GM19455 (cell line): ENCODE measurements around the gene RAB7B.
"Not testable (repeated sequence)": the region's sequence is repeated elsewhere in the genome, so short reads cannot be mapped to it uniquely, and the experiment has no call there.

Source experiments
- ATAC-seq: cut with Tn5 transposase; IDR thresholded peaks from one replicate; pipeline ENCODE4 v1.9.1; 2021; ENCODE audit not compliant: unreplicated experiment

Gene RAB7B, protein sequence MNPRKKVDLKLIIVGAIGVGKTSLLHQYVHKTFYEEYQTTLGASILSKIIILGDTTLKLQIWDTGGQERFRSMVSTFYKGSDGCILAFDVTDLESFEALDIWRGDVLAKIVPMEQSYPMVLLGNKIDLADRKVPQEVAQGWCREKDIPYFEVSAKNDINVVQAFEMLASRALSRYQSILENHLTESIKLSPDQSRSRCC

DNA sequence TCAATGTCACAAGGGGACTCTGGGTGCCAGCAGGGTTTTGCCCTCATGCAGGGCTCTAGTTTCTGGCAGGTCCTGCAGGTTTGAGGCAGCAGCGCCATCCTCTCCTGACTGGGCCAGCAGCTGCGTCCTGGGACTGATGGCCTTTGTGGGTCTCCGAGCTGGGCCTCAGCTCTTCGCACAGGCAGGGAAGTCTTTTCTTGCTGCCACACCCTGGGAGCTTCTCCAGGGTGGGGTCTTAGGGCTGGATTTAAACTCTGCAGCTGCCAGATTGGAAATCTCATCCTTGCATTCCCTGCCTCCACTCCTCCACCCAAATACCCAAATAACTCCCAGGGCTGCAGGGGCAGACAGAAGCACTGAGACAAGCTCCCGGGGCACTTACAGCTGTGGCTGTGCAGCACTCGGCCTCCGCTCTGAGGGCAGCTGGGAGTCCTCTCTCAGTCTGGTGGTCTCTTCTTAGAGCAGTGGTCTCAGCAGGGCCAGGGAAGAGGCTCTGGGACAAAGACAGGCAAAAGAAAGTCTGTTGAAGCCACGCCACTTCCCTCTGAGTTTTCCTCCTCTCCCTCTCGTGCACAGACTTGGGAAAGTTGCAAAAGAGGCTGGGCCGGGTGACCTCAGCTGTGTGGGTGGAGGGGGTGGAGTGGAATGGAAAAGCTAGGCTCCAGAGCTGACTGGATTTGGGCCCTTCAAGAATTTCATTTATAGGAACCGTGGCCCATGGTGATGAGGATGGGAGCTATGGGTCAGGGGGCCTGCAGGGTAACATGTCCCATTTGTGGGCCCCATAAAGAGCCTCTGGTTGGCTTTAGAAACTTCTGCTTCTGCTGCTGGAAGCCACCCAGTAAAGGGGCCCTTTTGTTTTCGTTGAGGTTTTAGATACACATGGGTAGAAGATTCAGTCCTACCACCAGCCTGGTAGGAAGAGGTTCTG, at the start of gene RAB7B:
TSS of gene RAB7B (minus strand) at position 525 of the 931 bp plus-strand sequence. CDS start 9,260 bp downstream, outside the sequence.
- no peak for ATAC-seq

DNA sequence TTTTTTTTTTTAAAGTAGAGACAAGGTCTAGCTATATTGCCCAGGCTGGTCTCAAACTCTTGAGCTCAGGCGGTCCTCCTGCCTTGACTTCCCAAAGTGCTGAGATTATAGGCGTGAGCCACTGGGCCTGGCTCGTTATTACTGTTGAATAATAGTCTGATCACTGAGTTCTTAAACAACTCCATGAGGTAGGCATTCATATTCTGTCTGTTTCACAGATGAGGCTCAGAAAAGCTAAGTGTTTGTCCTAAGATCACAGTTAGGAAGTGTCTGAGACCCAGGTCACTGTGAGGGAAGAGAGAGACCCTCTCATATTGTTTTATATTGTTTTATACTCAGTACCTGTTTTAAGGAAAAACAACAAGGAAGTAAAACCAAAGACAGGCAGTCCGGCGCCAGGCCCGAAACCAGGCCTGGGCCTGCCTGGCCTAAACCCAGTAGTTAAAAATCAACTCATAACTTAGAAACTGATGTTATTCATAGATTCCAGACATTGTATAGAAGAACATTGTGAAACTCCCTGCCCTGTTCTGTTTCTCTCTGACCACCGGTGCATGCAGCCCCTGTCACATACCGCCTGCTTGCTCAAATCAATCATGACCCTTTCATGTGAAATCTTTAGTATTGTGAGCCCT, 49.2 kb upstream of the RAB7B start:
- ATAC-seq, result not testable (repeated sequence)

DNA sequence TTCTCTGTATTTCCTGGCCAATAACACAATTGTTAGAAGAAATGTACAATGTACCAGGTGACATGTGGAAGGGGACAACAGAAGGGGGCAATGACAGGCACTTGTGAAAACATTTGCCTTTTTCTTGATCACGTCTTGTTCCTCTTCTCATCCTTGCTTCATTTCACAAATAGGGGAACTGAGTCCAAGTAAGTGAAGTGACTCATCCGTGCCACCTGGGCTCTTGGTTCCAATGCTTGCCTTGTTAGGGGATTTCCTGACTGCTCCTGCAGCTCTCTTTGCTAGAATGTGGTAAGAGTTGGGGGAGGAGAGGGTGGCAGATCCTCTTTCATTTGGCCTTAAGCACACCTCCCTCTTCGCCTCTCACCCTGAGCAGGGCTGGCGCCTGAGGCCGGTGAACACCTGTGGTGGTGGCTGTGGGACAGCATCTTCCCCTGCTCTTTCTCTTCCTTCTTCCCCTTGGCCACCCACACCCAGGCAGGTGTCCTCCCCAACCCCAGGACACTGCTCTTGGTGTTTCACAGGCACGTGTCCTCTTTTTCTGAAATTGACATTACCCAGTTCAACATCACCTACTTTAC, 47.5 kb upstream of the RAB7B start:
- ATAC-seq, result peak; percentile 80

DNA sequence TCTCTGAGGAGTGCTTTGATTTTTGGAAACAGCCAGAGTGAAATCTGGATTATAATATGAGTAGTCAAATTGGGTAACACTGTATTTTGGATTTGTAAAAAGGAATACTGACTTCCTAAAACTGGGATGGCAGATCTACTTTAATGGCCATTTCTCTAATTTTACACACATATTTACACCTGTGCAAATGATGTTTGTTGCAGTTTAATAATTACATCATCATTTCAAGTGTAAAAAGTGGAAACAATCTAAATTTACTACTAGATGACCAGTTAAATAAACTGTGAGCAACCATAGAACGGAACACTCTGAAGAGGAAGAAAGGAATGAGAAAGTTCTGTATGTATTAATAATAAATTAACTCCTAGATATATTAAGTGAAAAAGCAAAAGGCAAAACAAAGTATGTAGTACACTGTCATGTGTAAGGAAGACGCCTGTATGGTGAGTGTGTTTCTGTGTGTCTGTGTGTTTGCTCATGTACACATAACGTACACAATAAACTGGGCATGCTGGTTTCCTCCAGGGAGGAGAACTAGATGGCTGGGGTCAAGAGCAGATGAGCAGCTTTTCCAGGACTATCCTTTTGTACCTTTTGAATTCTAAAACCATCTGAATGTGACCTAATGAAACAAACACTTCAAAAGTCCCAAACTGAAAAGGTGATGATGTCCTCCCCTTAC, 46.9 kb upstream of the RAB7B start:
- no peak for ATAC-seq

DNA sequence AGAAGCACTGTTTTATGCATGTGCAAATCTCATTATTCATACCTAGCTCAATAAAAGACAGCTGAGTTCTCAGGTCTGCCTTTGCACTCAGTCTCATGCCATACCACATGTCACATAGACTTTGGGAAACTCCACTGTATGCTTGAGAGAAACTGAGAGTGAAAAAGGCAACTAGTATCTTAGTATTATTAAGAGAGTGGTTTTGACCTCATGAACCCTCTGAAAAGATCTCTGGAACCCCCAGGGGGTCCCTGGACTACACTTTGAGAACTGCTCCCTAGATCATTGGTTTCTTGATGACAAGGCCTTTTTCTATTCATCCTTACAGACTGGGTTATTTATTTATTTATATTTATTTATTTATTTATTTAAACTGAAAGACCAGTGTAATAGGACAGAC, 46.1 kb upstream of the RAB7B start:
- ATAC-seq, result peak; percentile 41

DNA sequence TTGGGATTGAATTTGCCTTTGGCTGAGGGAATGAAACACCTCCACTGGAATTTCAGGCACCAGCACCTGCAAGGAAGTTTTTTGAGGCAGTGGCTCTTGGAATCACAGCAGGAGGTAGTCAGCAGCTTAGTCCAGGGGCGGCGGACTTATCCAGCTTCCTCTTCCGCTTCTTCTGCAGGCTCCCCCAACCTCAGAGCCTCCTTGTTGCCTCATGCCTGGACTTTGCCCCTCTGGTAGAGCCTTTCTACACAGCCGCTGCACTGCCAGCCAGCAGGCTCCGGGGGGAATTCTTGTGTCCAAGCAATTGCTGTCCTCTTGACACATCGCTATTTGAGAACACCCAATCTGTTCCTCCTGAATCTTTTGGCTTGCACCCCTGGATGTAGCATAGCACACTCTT, 45.4 kb upstream of the RAB7B start:
- no peak for ATAC-seq

DNA sequence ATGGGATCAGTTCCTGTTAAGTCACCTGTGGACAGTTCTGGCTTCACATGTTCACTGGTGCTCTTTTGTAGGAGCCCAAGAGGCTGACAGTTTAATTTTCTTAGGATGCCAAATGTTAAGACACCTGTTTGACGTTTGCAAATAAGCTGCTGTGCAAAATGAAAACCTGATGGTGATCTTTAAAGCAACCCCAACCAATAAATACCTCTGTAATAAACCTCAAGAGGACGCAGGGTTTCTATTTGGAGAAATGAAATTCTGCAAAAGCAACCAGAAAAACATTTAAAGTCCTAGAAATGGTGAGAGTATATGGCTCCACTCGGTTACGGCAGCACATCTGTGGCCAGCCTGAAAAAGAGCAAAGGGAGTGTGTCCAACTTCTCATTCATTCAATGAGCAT, 44.1 kb upstream of the RAB7B start:
- no peak for ATAC-seq

DNA sequence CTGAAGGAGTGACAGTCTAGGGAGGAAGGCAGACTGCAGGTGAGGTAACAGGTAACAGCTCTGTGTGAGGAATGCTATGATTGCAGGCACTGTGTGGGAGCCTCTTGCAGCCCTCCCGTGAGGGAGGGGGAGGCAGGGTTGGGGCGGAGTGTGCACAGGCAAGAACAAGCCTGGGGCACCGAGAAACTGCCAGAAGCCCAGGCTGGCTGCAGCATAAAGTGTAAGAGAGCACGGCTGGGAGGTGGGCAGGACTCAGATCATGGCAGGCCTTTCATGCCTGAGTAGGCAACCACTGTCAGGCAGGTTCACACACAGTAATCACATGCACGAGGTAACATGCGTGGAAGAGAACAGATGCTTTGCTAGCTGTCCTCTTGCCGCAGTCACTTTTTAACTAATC, 38.4 kb upstream of the RAB7B start:
- ATAC-seq, result no peak

DNA sequence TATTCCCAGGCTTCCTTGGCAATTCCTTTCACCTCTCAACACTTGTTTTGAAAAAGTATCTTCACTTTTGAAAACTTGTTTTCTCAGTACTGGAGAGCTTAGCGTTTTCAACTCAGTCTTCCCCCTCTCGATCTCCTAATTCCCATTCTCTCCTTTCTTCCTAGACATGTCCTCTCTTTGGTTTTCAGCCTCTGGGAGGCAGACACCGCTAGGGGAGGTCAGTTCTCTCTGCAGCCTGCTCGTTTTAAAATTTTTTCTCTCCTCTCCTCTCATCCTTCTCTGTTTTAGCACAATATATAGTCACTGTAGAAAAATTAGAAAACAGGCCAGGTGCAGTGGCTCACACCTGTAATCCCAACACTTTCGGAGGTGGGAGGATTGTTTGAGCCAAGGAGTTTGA, 37.1 kb upstream of the RAB7B start:
- no peak for ATAC-seq

DNA sequence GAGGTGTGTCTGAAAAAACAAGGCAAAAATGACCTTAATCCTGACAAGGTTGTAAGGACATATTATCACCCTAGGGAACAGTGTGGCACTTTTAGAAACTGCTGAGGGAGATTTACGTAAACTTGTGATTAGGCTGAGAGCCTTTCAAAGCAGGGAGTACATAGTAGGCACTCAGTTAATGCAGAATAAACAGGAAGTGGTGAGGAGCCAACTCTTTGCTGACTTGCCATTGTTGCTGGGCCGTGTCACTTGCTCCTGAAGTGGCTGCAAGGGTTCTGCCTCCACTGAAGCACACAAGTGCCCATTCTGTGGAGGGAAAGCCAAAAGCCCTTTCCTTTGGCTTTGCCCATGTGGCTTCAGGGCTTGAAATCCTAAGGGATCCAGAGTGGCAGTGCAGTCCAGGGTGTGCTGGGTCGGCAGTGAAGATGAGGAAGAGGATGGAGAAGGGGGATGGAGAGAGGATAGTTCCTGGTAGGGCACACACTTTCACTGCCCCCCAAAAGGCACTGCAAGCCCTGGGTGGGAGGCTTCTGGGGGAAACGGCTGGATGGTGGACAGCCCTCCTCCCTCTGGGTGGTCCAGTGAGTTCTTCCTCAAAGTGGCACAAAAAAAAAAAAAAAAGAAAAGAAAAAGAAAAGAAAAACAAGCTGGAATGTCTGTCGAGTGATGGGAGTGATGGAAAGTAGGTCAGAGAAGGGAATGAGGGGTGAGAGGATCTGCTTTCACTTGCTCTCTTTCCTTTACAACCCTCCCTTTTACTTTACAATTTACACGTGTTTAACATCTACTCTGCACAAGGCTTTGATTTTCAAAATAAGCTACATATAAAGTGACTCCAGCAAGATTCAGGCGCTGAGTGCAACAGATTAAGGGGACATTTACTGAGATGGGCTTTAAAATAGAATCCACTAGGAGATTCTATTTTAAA, 36.1 kb upstream of the RAB7B start:
- ATAC-seq, result no peak

DNA sequence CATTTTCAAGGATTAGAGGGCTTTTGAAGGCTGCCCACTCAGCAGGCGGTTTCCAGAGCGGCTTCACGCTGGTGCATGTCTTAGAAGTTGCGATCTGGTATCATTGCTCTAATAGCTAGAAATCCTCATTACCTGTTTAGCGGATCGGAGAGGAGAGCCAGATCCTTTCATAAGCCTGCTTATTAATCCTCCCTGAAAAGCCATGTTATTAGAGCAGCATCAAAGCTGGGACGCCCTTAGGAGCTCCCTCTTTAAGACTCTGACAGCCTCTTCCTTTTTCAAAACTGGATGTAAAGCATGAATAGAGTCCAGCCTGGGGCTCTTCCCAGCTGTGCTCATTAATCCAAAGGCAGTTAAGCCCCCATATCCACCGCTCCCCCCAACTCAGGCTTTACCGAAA, 34.4 kb upstream of the RAB7B start:
- no peak for ATAC-seq

DNA sequence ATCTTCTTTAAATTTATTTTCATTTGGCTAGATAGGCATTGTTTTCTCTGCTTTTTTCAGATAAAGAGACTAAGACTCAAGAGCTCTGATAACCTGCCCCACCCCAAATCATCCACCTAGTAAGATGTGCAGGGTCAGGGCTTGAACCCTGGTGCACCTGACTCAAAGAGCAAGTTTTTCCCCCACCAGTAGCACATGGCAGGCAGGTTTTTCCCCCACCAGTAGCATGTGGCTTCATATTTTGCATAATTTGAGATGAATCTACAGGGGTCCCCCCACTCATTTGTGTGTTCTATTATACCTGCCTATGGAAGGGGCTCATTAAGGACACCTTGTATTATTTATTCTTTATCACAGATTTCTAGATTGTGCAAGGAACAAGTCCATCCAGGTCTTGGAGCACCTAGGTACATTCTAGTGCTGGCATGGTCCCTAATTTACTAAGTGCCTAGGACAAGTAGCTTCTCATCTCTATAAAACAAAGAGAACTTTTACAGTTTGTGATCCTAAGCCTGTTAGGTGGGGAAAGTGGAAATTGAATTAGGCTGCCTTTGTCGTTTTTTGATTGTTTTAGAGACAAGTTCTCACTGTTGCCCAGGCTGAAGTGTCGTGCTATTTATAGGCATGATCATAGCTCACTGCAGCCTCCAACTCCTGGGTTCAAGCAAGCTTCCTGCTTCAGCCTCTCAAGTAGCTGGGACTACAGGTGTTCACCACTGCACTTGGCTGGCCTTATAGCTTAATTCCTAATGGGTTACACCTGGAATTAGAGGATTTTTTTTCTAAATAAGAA, 33.7 kb upstream of the RAB7B start:
- no peak for ATAC-seq

DNA sequence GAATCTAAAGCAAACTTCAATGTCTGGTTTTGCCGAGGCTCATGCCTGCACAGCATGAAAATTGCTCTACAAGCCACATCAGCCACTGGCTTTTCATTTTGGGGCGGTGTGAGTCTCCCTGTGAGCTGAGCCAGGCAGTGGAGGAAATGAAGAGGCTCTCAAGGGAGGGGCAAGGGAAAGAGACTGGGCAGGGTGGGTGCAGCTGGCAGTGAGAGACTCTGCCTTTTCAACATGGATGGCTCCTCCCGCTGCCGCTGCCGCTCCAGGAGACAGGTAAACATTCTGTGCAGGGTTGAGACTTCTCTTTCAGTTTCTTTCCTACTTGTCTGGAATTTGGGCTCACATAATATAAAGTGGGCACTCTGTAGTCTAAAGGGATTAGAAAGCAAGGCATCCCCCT, 31.8 kb upstream of the RAB7B start:
- no peak for ATAC-seq

DNA sequence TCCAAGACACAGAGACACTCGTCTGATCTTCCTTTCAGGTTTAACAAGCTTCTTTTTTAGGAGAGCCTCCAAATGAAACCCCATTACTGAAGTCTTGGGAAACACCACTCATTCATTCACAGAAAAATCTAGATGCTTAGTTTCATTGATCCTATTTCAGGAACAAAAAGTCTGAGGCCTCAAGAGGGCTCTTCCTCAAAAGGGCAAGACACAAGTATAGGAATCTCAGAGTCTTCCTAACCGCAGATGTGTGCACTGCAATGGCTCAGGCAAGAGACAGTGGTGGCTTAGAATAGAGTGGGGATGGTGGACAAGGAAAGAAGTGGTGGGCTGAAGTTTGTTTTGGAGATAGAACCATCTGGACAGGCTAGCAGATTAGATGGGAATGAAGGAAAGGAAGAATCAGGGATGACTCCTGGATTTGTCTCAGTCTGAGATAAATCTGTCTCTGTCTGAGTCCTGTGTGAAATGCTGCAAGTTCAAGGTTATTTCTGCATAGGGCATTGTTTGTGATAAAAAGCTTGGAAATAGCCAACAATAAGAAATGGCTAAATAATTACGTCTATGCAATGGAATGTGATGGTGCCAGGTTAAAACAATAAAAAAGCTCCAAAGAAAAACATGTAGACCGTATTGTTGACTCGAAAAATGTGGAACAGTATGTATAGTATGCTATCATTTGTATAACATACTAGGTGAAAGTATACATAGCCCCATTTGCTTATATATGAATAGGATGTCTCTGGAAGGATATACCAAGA, 29.4 kb upstream of the RAB7B start:
- no peak for ATAC-seq

DNA sequence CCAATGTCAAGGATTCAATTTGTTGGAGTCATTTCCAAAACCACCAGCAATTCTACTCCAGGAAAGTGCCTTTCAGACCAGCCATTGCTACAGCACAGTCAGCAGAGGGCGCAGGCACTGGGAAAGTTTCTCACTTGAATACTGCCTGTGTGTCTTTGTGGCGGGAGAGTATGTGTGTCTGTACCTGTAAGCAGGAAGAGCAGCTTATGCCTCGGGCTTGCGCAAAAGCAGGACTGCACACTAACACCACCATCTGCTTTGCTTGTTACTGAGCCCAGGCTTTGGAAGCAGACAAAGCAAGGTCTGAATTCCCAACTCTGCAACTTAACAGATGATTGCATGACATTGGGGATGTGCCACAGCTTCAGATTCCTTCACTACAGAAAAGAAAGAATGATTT, 27.5 kb upstream of the RAB7B start:
- ATAC-seq, result peak; percentile 89

DNA sequence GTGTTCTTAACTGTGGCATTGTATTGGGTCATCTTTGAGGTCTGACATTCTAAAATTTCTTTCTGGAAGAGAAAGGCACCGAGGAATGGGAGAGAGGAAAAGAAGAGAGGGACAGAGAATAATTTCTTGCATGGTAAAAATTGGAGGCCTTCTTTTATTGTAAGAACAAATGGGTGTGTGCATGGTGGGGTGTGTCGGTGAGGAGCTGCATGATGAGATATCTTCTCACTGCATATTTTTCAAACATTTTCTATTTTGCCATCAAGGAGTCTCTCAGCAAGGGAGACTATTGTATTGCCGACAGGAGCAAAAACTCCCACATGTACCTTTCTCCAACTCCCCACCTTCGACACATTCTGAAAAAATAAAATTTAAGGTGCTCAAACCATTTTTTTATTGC, 27.0 kb upstream of the RAB7B start:
- ATAC-seq, result no peak

DNA sequence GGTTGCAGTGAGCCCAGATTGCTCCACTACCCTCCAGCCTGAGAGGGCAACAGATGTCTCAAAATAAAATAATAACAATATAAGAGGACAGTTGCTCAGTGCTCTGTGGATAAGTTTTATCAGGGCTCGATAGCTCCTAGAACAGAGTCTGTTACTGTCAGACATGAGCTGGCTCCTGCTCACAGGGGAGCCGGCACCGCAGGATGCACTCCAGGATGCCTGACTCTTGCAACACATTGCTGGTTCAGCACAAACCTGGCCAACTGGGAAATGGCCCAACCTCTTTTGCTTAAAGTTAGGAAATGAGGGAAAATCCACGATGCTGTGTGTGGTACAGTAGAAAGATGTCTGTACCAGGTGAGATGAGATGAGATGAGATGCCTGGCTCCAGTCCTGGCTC, 26.3 kb upstream of the RAB7B start:
- ATAC-seq, result no peak

DNA sequence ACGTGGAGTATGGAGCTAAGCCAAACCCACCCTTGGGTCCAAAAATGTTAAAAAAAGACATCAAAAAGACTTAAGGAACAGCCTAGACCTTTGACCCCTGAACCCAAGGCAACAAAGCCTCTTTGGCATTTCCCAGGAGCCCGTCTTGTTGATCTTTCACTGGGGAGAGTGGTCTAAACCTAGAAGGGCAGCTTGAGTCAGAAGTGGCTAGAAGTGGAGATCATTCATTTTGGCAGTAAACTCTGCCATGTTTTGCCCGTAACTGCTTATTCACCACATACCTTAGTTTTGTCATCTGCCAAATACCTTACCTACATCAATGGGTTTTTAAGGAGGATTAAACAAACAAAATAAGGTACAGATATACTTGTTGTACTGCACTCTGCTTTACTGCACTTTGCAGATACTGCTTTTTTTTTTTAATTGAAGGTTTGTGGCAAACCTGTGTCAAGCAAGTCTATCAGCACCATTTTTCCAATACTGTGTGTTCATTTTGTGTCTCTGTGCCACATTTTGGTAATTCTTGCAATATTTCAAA, 22.2 kb upstream of the RAB7B start:
- no peak for ATAC-seq
